Activated effector memory CD4-positive, alpha-beta T cell treated with anti-CD3 and anti-CD28 coated beads, Interleukin-2, amount 50 U/mL, for 16 hours (primary cell): ENCODE results near the gene KIRREL3.

Experiments used
- DNase-seq: peaks from one replicate; pipeline ENCODE4 v3.0.0-alpha.2; 2020

KIRREL3 gene

DNA sequence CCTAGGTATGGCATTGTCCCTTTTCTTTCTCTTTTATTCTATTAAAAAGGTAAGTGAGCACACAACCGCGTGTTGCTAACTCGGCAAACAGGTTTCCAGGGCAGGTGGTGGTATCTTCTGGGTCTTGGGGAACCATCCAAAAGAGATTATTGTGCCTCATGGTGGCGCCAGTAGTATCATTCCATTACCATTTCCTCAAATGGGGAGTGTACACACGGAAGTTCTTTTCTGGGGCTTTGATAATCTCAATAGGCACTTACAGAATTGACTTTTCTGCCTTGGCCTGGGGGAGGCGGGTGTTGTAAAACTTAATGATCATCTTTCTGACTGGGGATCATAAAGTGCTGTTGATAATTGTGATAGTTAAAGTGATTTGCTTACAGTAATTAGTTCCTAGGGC is 234.1 kb downstream of the KIRREL3 start:
- no peak for DNase-seq

GRCh38 chr11:126765196-126765595 is 235.4 kb downstream of the KIRREL3 start:
- no peak for DNase-seq

DNA sequence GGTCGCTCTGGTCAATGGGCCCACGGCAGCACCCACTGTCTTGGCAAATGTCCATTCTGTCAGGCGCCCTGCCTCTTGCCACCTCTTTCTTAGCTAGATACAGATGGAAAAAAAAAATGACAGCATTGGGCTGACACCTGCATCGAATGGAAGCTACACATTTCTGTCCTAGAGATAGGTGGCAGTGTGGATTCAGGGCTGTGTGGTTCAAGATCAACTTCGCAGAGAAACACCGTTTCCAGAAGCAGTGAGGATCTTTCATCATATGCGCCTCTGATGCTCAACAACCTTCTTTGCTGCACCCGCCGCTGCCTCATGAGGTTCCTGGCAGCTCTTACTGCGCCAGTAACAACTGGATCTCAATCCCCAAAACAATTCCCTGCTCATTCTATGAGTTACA is 236.3 kb downstream of the KIRREL3 start:
- DNase-seq: no peak

DNA sequence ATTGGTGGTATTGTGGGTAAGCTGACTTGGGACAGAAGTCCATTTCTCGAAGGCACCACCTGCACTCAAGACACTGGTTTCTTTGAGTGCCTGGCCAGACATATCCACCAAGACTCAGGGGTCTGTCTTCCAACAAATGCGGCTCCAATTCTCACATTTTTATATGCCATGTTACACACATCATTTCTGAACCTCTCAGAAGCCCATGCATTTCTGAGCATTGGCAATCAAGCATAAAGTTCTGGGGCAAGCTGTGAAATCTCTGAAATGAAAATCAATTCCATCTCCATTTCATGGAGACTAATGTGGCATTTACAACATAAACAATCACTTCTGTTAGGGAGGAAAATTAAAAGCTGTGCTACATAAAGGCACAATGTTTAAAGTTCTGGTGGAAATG is 243.7 kb downstream of the KIRREL3 start:
- DNase-seq: no peak

DNA sequence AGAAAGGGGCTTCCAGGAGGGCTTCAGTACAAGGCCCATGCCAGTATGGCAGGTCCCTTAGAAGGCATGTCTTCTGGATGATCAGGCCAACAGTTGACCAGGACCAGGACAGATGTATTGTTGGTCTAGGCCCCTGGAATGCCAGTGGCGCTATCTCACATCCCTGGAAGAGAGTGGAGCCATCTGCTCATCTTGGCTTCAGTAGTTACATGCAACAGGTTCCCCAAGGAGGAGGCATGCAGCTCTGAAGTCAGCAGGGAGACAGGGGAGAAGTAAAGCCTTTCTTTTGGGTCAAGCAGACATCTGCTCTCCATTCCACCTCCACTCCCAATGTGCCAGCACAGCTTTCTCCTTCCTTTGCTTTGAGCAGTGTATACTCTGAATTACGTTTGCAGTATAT is 244.1 kb downstream of the KIRREL3 start:
- DNase-seq: no peak

GRCh38 chr11:126755526-126755925 is 245.0 kb downstream of the KIRREL3 start:
- DNase-seq: no peak

DNA sequence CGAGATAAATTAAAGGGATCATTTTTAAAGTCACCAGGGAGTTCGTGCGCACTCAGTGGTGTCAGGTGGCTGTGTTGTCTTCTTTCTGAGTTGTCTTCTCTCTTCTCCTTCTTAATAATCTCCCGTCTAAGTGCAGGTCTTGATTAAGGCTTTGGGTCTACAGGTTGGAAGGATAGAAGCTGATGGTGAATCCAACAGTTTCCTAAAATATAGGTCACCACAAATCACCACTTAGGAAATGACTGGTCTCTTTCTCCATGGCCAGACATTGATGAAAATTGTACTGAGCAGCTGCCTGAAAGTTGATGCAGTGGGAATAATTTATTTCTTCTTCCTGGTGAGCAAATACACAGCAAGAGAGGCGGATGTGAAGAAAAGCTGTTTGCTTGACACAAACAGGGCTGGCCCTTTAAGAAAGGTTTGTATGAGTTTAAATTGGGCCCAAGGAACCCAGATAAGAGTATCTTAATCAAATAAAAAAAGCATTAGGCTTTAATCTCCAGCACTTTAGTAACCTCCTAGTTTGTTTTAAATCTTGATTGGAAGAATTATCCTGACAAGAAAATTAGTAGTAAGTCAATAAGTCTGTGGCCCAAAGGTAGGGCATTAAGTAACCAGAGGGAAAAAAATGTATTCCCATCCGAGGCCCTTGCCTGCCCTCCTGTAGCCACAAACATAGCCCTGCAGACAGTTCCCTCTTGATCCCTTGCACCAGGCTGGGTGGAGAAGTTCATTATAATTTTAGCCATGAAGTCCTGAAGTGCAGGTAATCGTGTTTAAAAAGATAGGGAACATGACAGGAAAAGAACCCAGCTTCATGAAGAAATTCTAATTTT is 245.8 kb downstream of the KIRREL3 start:
- DNase-seq: no peak

GRCh38 chr11:126753990-126754389 is 246.6 kb downstream of the KIRREL3 start:
- no peak for DNase-seq

- no peak for DNase-seq
Measured at GRCh38 chr11:126751242-126751641, 249.3 kb downstream of the KIRREL3 start.

- DNase-seq: no peak
Measured at GRCh38 chr11:126748793-126749192, 251.8 kb downstream of the KIRREL3 start.

GRCh38 chr11:126748100-126748791 is 252.3 kb downstream of the KIRREL3 start:
- DNase-seq: no peak

DNA sequence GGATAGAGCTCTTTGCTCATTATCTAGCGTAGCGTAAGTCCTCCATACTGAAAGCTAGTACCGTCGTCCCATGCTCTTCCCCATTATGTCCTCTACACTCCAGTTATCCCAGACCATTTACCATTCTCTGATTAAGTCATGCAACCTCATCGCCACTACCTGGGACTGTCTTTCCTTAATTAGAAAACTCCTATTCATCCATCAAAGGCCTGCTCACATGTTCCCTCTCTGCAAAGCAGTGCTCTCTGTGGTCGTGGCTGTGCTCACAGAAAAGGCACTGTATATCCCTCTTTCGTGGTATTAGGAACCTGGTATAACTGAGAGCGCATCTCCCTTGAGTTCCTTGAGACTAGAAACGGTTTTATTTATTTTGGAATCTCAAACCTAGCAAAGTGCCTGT is 253.3 kb downstream of the KIRREL3 start:
- DNase-seq: no peak

GRCh38 chr11:126746443-126746842 is 254.1 kb downstream of the KIRREL3 start:
- no peak for DNase-seq

DNA sequence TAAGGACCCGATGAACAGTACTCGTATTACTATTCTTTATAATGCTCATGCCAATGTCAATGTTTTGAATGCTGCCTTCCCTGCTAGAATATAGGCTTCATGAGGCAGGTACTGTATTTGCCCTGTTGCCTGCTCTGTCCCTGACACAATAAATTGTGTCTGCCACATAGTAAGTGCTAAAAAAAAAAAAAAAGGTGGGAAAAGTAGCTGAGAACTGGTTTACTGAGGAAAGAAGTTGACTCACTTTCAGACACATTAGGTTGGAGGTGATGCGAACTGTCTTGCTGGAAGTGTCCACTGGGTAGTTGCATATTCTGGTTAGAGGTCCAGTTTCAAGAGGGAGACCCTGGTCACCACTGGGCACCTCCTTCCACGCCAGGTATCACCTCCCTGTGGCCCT is 255.9 kb downstream of the KIRREL3 start:
- DNase-seq: no peak

GRCh38 chr11:126743628-126744027 is 256.9 kb downstream of the KIRREL3 start:
- no peak for DNase-seq

DNA sequence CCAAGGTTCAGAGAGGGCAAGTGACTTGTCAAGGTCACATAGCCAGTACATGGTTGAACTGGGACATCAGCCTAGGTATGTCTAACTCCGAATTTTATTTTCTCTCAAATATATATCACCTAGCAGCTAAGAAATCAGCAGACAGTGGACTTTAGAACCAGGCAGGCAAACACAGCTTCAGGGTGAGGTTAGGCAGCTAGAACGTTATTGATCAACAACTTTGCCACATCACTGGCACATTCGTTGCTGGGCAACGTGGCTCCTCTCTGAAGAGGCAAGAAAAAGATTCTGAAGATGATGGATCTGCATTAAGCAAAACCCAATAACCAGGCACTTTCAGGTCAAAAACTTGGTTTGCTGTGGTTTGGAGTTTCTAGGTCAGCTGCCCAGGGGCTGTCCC is 258.0 kb downstream of the KIRREL3 start:
- no peak for DNase-seq

DNA sequence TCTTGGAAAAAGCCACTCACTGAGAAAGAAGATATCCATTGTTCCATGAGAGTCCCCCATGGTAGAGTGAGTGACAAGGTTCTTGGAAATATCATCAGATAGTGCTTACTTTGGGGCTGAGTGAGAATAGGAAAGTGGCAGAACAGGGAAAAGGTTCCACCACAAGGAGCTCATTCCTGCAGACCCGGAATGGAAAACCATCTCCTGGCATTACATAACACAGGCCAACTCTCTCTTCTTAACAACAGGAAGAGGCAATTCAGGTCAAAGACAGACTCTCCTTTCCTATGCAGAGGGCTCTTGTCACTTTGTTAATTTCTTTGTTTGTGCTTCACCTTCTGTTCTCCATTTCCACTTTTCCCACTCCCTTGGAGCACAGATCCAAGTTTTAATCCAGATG is 259.7 kb downstream of the KIRREL3 start:
- DNase-seq: no peak

GRCh38 chr11:126739499-126740145 is 260.9 kb downstream of the KIRREL3 start:
- no peak for DNase-seq

DNA sequence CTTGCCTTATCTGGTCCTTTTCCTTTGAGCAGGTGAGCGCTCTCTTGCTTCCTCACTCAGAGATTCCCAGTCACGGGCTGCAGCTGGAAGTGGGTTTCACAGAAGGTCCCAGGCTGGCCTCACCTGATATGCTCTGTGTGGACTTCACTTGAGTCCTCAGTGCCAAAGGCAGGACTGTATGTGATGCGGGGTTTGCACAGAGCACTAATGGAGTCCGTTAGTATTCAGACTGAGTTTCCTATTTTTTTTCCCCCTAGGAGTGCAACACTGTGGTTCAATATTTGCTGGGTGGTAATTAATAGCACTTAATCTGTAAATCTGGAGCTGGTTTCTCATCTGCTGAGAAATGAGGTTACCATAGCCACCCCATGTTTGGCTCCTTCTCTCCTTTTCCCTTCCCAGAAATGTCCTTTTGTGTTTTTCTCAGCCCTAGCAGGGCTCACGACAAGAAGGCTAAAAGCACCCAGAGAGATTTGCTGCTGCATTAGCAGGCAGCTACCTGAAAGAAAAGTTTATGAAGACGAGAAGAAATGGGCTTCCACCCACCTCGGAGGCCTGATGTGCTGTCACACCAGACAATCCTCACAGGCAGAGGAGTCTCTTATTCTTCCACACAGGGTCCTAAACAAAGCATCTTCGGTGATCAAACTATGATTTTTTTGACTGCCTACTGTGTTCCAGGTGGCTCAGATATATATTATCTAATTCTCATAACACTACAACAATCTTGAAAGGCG is 262.1 kb downstream of the KIRREL3 start:
- DNase-seq: no peak

DNA sequence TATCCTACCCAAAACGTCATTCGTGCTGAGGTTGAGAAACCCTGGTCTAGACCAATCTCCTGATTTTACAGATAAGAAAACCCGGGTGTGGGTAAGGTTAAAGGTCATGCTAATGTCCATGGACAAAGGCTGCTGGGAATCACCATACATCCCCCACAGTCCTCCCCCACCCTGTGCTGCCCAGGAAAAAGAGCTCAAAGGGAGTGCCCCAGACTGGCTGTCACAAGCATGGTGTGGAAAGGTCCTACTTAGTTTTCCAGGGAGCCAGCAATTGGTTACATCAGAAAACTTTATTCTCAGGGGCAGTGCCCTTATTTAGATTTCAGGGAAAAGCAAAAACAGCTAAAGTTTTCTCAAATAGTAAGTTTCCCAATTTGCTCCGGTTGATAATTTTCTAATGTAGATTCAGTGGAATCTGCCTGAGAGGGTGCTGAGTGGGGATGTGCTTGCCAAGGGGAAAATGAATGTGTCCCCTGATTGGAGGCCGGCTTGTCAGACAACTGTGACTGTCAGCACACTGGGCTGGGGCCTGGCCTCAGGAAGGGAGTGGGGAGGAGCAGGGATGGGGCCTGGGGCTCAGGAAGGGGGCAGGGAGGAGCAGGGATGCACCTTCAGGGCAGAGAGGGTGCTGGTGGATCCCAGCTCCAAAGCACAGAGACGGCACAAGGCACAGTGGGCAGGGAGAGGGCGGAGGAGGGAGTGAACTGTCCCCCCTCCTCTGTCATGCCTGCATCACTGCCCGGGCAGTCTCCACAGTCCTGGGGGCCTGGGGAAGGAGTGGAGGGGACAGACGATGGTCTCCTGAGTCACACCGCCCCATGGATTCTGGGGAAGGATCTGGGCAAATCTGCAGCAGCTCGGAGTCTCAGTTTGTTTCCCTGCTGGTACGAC is 263.6 kb downstream of the KIRREL3 start:
- DNase-seq: no peak

DNA sequence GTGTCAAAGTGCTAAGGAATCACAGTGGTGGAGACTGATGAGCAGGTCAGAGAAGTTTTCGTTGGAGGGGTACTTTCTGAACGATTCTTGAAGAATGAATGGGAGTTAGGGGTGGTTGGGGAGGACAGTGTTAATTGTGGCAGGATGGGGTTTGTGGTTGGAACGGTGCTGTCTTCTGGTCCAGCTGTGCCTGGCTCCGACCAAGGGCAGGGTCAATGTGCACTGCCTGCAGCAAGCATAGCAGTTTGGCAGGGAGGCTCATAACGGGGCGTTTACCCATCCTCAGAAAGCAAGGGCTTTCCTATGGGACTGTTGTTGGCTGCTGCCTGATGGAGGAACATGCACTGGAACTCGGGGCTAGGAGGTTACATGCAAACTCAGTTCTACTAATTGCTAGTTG is 265.8 kb downstream of the KIRREL3 start:
- no peak for DNase-seq

GRCh38 chr11:126733685-126734084 is 266.9 kb downstream of the KIRREL3 start:
- DNase-seq: no peak
